Measurements from ENCODE around the gene PPP1R7.

GRCh38 chr2:241103176-241103595 lies 47.1 kb upstream of the PPP1R7 start:
- TF ChIP-seq CTCF (IDR thresholded peaks at IDR 0.05): no peak
- TF ChIP-seq POLR2AphosphoS5 (IDR thresholded peaks at IDR 0.05; ENCODE audit: insufficient read depth in 1 of 2, low read depth in 1 of 2): no peak

Data from vagina (tissue), 2 donors.